ENCODE measurements around the gene PTPN21. TPM values are rescaled to one million over a fixed set of nuclear protein-coding genes. Genes with fewer than 3 reads are reported as not detected.

The PTPN21 gene
- total and polyA plus RNA-seq, 9 of the 15 experiments (the other 6 are each of a cell fraction or from before 2014, with no cell fraction given) = 0.06 to 1.9 (median 0.94) TPM

- H3K4me2 ChIP-seq (ENCODE audit: insufficient read depth, low read length) = no peak overlapping the region
- H3K27me3 ChIP-seq (ENCODE audit: control insufficient read depth in 2 of 2, insufficient read depth in 2 of 2, low read length in 2 of 2) = no peaks in the 10 kb centered on the region
- peaks cover 83% of the 10 kb centered on the region for H3K36me3 ChIP-seq (ENCODE audit: control insufficient read depth, insufficient read depth, low read length)
- H4K20me1 ChIP-seq (replicated peaks; ENCODE audit: control insufficient read depth, insufficient read depth, low read length) = no peaks in the 10 kb centered on the region
- WGBS (ENCODE audit: insufficient coverage, low coverage, missing lambda C conversion rate) = 88% methylated on average over 8 of the region's 8 CpGs
- no peaks in the 10 kb centered on the region for H3K9me1 ChIP-seq (ENCODE audit: control insufficient read depth, insufficient read depth, low read length)
- no peaks in the 10 kb centered on the region for H3K79me2 ChIP-seq (ENCODE audit: control insufficient read depth, insufficient read depth, low read length)
- no peak overlapping the region for H3K4me3 ChIP-seq
- no peaks in the 10 kb centered on the region for H3K9me3 ChIP-seq (replicated peaks; ENCODE audit: control insufficient read depth, insufficient read depth, low read depth, low read length)
- no peak for ATAC-seq
- ChIA-PET CTCF (ENCODE audit: low intra/inter-chr PET ratio) (no interaction called here), POLR2A (no interaction called here)
- in situ Hi-C loops (cut with MboI) = no loop called here
- DNase-seq (ENCODE audit: extremely low read depth in 1 of 4, low spot score in 3 of 4) = no peak
- H3K27ac ChIP-seq (ENCODE audit: extremely low read depth, low read depth, low read length) = no peak overlapping the region
- FAIRE-seq = no peak
- H3K4me1 ChIP-seq (replicated peaks in 1 of 2; ENCODE audit: control insufficient read depth in 2 of 2, insufficient read depth in 2 of 2, low read length in 2 of 2) = no peaks in the 10 kb centered on the region
- intact Hi-C loops (cut with micrococcal nuclease) = no loop called here
- no peak overlapping the region for H2AFZ ChIP-seq (ENCODE audit: low read depth, low read length)
- no TSS peak for BruUV-seq (replicated peaks)
- TF ChIP-seq RUNX1 (IDR thresholded peaks at IDR 0.05; ENCODE audit: low read depth) (no peak), USF1 (CRISPR knock-in tag; IDR thresholded peaks at IDR 0.05) (no peak), TFAM (CRISPR knock-in tag; conservative IDR thresholded peaks at IDR 0.05) (no peak), POLR2AphosphoS5 (IDR thresholded peaks at IDR 0.05; ENCODE audit: control insufficient read depth, insufficient read depth, low read depth, low read length) (no peak), TAF1 (IDR thresholded peaks at IDR 0.05; ENCODE audit: control insufficient read depth, extremely low read depth, insufficient read depth, low read length, severe bottlenecking) (no peak), ZFP1 (CRISPR knock-in tag; IDR thresholded peaks at IDR 0.05) (no peak), TCF15 (CRISPR knock-in tag; IDR thresholded peaks at IDR 0.05) (no peak), GTF3C2 (IDR thresholded peaks at IDR 0.05; ENCODE audit: borderline replicate concordance, extremely low read depth, insufficient read length) (no peak)
- no peak overlapping the region for H3K9ac ChIP-seq (ENCODE audit: insufficient read depth in 1 of 2, low read depth in 2 of 2, low read length in 2 of 2)
These were observed 44.5 kb upstream of the PTPN21 start for GRCh38 chr14:88599326-88599725.
